GM19452 (cell line): ENCODE results near the gene ARRDC2.

Source experiments
- ATAC-seq: cut with Tn5 transposase; IDR thresholded peaks from one replicate; pipeline ENCODE4 v1.9.1; 2021; ENCODE audit not compliant: unreplicated experiment

ARRDC2 gene

GRCh38 chr19:18057557-18057956 lies 49.6 kb downstream of the ARRDC2 start:
- ATAC-seq: no peak

- peak; percentile 69 for ATAC-seq
Measured at GRCh38 chr19:18058208-18059009, 50.4 kb downstream of the ARRDC2 start.

GRCh38 chr19:18059297-18059696 lies 51.3 kb downstream of the ARRDC2 start:
- no peak for ATAC-seq

- no peak for ATAC-seq
Measured at GRCh38 chr19:18059902-18060301, 51.9 kb downstream of the ARRDC2 start.

DNA sequence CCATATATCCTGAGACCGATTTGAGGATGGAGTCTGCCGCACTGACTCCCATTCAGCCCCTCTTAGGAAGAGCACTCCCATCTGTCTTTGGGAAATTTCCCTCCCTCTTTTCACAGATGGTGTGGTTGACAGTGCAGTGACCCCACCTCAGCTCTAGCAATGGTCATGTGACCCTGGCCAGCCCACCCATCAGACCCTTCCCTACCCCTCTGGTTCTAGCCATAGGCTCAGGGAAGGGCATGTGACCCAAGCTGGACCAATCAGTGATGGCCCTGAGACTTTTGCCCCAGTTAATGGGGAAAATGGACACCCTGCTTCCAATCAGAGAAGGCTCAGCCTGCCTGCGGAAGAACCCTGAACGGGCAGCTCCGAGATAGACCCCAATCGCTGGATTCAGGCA lies 52.5 kb downstream of the ARRDC2 start:
- ATAC-seq: no peak

GRCh38 chr19:18062028-18062427 lies 54.1 kb downstream of the ARRDC2 start:
- no peak for ATAC-seq

DNA sequence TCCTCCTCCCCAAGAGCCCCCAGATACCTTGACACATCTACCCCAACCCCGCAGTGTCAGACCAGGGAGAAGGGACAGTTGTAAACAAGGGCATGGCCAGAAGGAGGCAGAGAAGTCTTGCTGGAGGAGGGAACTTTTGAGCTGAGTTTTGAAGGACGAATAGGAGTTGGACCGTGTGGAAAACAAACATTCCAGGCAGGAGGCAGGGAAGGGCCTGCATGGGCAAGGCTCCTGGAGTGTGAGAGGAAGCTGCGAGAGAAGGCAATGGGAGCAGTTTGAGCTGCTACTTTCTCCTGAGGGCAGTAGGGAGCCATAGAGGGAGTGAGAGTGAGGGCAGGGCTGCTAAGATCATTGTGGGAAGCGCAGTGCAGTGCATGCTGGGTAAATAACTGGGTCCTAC lies 55.5 kb downstream of the ARRDC2 start:
- ATAC-seq: no peak
